GM12891 (cell line): ENCODE data around the gene MDM2.
A peak's percentile ranks its signal among the peaks of the same experiment; 100 is the strongest.

ENCODE experiments used
- DNase-seq: peaks from one replicate; pipeline ENCODE4 v3.0.0; 2011; ENCODE audit warnings: low spot score; ENCODE audit not compliant: insufficient read length
- FAIRE-seq: peaks from 2 replicates; lab custom pipeline; 2011; peaks lifted over from hg19 to GRCh38; lab: Jason Lieb, UNC
- PAX5 ChIP-seq: IDR thresholded peaks from 2 replicates; pipeline ENCODE4 v1.6.1; 2011; ENCODE audit warnings: low read length, moderate library complexity, mild to moderate bottlenecking; ENCODE audit not compliant: insufficient read depth, severe bottlenecking
- POLR2A ChIP-seq: IDR thresholded peaks from 2 replicates; pipeline ENCODE4 v1.6.1; 2011; ENCODE audit warnings: low read depth, low read length, control low read depth
- POLR2AphosphoS5 ChIP-seq: IDR thresholded peaks from 2 replicates; pipeline ENCODE4 v1.6.1; 2011; ENCODE audit warnings: low read depth, low read length, control low read depth
- POU2F2 ChIP-seq: IDR thresholded peaks from 2 replicates; pipeline ENCODE4 v1.6.1; 2011; ENCODE audit warnings: low read depth, mild to moderate bottlenecking, control low read depth, low read length, moderate library complexity
- SPI1 ChIP-seq: IDR thresholded peaks from 2 replicates; pipeline ENCODE4 v1.6.1; 2011; ENCODE audit warnings: low read depth, low read length, control low read depth
- TAF1 ChIP-seq: IDR thresholded peaks from 2 replicates; pipeline ENCODE4 v1.6.1; 2011; ENCODE audit warnings: low read depth, low read length, control low read depth

MDM2 gene

DNA sequence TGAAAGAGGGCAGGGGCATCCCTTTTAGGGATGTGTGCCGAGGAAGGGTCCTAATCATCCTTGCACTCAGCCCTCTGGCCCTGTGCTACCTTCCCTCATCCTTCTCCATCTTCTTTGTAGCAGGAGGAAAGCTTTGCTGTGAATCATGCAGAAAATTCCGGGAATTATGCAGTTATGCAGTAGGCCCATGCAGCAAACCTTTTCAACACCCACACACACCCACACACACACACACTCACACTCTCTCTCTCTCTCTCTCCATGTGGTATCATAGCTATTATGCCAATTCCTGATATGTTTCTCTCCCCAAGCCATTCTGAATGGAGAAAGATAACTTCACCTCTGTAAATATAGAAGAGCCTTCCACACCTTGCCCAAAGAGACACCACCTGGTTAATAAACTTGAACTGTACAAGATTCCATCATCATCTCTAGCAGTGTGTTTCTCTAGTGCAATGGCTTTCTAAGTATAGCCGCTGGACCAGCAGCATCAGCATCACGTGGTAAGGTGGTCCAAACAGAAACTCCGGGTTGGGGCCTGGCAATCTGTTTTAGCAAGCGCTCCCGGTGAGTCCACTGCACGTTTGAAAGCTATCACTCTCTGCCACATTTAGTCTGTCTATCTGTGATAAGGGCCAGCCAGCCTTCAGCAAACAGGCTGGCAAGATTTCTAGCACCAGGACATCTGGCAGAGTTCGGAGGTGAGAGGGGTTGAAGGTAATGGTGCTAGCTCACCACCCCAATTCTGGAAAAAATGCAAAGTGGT, 57.6 kb downstream of the MDM2 start:
- TF ChIP-seq POLR2A, result no peak
- no peak for TF ChIP-seq SPI1
- no peak for TF ChIP-seq POLR2AphosphoS5
- TF ChIP-seq PAX5, result no peak
- TF ChIP-seq TAF1, result no peak
- TF ChIP-seq POU2F2, result no peak
- FAIRE-seq (no peak), DNase-seq (no peak)

- FAIRE-seq, result no peak
- no peak for DNase-seq
These were observed 59.0 kb downstream of the MDM2 start for GRCh38 chr12:68866950-68867349.

DNA sequence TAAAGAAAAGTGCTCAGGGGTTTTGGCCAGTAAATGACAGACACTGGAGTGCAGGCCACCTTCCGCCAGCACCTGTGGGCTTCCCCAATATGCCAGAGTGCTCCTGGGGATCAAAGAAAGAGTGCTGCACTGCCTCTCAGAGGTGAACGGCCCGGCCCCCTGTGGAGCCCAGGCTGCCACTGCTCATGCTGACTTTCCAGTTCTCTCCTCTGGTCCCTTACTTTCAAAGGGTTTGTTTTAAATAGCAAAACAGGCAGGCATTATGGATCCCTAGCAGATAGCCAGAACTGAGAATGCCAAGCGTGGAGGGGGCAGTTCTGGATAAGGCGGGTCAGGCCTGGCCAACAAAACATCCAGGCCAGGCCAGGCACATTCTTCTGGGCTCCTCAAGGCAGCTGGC, 59.6 kb downstream of the MDM2 start:
- TF ChIP-seq POLR2AphosphoS5 (no peak), POLR2A (no peak), TAF1 (no peak), SPI1 (no peak), PAX5 (no peak), POU2F2 (no peak)
- FAIRE-seq, result no peak
- no peak for DNase-seq

More at GRCh38 chr12:68866950-68867349, 59.0 kb downstream of the MDM2 start:
- TF ChIP-seq POLR2A, result no peak
- no peak for TF ChIP-seq PAX5
- no peak for TF ChIP-seq POLR2AphosphoS5
- TF ChIP-seq SPI1, result no peak
- no peak for TF ChIP-seq TAF1
- no peak for TF ChIP-seq POU2F2

DNA sequence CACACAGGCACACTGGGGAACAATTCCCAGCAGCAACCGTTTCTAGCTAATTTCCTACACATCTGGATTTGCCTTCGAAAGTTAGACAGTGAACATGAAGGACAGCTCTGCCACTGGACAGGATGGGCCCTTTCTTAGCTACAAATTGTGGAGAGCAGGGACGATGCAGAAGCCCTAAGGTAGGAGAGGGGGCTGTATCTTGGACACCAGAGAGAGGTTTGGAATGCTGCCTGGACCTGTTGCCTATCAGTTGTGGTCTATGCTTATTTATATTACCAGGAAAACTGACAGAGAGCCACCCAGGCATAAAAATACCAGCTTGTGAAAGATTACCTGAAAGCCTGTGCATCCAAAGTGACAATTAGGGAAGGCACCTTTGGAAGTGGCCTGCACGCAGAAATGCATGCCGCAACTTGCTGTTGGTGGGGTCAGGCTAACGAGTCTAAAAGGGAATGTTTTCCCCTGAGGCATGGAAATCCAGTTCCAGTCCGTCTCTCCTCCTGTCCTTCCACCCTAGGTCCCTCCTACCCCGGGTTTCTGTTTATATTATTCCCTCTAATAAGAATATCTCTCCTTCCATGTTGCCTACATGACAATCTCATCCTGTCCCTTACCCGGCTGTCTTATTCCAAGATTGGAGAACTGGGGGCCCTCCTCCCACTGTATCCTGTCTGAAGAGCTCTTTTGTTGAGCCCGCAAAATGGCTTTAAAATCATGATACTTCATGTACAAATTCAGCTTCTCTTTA, 60.2 kb downstream of the MDM2 start:
- FAIRE-seq (no peak), DNase-seq (no peak)
- TF ChIP-seq POU2F2 (no peak), POLR2AphosphoS5 (no peak), SPI1 (no peak), PAX5 (no peak), TAF1 (no peak), POLR2A (no peak)

GRCh38 chr12:68870011-68870410, 62.0 kb downstream of the MDM2 start:
- FAIRE-seq (no peak), DNase-seq (no peak)
- no peak for TF ChIP-seq POLR2A
- no peak for TF ChIP-seq TAF1
- TF ChIP-seq POLR2AphosphoS5, result no peak
- no peak for TF ChIP-seq POU2F2
- no peak for TF ChIP-seq PAX5
- TF ChIP-seq SPI1, result no peak

DNA sequence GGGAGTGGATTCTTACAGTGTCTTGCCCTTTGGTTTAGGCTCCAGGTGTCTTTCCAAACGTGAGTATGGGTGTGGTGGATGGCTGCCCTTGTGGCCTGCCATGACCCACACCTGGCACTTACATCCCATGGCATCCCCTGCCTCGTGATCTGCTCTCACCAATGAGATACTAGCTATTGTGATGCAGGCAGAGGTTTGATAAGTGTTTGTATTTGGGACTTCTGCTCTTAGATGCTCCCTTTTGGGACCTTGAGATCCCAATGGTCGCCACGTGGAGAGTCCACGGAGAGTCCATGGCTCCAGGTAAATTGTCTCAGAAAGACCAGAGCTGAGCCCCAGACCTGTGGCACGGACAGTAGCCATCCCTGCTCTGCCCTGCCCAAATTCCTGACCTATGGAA, 62.5 kb downstream of the MDM2 start:
- FAIRE-seq, result no peak
- no peak for TF ChIP-seq PAX5
- no peak for TF ChIP-seq SPI1
- no peak for TF ChIP-seq POLR2AphosphoS5
- TF ChIP-seq POU2F2, result no peak
- TF ChIP-seq TAF1, result no peak
- TF ChIP-seq POLR2A, result no peak
- DNase-seq, result no peak

- TF ChIP-seq POLR2A (no peak), POU2F2 (no peak), PAX5 (no peak), SPI1 (no peak), POLR2AphosphoS5 (no peak), TAF1 (no peak)
- FAIRE-seq (no peak), DNase-seq (no peak)
These were observed 63.4 kb downstream of the MDM2 start for GRCh38 chr12:68871396-68871795.

GRCh38 chr12:68871921-68872320, 63.9 kb downstream of the MDM2 start:
- FAIRE-seq, result peak; percentile 50
- no peak for DNase-seq
- TF ChIP-seq POU2F2 (no peak), PAX5 (no peak), POLR2AphosphoS5 (no peak)

DNA sequence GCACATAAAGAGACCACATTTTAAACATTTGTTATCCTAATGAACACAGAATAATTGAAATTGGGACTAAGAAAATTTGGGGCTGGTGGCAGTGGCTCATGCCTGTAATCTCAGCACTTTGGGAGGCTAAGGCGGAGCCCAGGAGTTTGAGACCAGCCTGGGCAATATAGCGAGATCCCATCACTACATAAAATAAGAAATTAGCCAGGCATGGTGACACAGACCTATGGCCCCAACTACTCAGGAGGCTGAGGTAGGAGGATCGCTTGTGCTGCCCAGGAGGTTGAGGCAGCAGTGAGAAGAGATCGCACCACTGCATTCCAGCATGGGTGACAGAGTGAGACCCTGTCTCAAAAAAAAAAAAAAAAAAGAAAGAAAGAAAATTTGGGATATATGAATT, 65.3 kb downstream of the MDM2 start:
- no peak for FAIRE-seq
- TF ChIP-seq POLR2AphosphoS5, result no peak
- no peak for TF ChIP-seq SPI1
- no peak for TF ChIP-seq TAF1
- TF ChIP-seq POLR2A, result no peak

More for the DNA sequence above, 65.3 kb downstream of the MDM2 start:
- DNase-seq, result no peak
